NCI-H748 (cell line): ENCODE measurements around the gene C1QTNF4.
"Not testable (repeated sequence)": the region's sequence is repeated elsewhere in the genome, so short reads cannot be mapped to it uniquely, and the experiment has no call there.

Experiments used
- DNase-seq: peaks from one replicate; lab custom pipeline; 2025; ENCODE audit not compliant: unreplicated experiment; lab: John Stamatoyannopoulos, UW

The C1QTNF4 gene

GRCh38 chr11:47566149-47566698 lies 28.0 kb downstream of the C1QTNF4 start:
- DNase-seq: peak; percentile 31

GRCh38 chr11:47565340-47566148 lies 28.7 kb downstream of the C1QTNF4 start, which contains the start of gene PTPMT1:
TSS of gene PTPMT1 (plus strand) at chr11:47565599. CDS start at chr11:47565623, 24 bp downstream.
- peak; percentile 76 for DNase-seq

DNA sequence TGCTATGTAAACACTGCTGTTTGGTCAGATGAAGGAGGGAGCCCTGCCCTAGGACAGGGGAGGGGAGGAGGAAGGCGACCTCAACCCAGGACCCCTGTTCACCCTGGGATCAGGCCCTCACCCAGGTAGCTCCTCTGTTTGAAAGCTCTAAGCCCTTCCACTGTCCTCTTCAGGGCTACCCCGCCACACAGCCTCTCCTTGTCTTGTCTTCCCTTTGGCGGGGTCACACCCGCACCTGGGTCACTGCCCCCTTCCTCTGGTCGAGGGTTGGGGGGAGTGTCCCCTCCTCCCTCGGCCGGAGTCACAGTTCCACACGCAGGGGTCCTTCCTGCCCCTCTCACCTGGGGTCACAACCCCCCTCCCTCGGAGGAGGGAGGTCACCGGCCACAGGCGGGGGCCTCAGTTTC lies 29.3 kb downstream of the C1QTNF4 start:
- DNase-seq: peak; percentile 32

DNA sequence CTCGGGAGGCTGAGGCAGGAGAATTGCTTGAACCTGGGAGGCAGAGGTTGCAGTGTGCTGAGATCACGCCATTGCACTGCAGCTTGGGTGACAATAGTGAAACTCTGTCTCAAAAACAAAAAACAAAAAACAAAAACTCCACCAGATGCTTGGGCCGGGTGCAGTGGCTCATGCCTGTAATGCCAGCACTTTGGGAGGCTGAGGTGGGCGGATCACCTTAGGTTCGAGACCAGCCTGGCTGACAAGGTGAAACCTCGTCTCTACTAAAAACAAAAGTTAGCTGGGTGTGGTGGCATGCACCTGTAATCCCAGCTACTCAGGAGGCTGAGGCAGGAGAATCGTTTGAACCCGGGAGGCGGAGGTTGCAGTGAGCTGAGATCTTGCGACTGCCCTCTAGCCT lies 29.8 kb downstream of the C1QTNF4 start:
- not testable (repeated sequence) for DNase-seq

DNA sequence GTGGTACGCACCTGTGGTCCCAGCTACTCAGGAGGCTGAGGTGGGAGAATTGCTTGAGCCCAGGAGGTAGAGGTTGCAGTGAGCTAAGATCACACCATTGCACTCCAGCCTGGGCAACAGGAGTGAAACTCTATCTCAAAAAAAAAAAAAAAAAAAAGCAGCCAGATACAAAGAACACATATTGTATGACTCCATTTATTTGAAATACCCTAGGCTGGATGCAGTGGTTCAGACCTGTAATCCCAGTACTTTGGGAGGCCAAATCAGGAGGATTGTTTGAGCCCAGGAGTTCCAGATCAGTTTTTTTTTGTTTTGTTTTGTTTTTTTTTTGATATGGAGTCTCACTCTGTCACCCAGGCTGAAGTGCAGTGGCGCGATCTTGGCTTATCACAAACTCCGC lies 31.8 kb downstream of the C1QTNF4 start:
- not testable (repeated sequence) for DNase-seq

GRCh38 chr11:47560426-47560825 lies 33.8 kb downstream of the C1QTNF4 start:
- DNase-seq: no peak

DNA sequence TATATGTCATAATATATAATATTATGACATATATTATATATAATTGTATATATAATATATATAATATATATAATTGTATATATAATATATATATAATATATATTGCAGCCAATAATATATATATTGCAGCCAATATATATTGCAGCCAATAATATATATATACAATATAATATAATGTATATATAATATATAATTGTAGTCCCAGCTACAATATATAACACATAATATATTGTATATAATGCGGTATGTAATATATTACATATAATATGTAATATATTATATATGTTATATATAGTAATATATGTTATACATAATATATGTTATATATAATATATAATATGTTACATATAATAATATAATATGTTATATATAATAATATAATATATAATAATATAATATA lies 35.5 kb downstream of the C1QTNF4 start:
- no peak for DNase-seq

GRCh38 chr11:47557004-47557403 lies 37.2 kb downstream of the C1QTNF4 start:
- DNase-seq: not testable (repeated sequence)

DNA sequence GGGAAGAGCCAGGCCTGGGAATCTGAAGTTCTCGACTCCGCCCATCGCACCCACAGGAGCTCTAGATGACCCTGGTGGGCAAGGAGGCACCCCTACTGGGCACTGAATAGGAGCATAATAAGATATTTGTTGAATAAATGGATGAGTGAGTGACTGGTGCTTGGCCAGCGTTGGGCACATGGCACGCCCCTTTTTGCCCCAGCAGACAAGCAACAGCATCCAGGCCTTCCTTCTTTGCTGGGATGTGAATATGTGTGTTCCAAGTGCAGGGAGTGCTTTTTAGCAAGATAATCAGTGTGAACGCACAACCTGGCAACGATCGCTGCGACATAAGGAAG lies 40.8 kb downstream of the C1QTNF4 start:
- no peak for DNase-seq

DNA sequence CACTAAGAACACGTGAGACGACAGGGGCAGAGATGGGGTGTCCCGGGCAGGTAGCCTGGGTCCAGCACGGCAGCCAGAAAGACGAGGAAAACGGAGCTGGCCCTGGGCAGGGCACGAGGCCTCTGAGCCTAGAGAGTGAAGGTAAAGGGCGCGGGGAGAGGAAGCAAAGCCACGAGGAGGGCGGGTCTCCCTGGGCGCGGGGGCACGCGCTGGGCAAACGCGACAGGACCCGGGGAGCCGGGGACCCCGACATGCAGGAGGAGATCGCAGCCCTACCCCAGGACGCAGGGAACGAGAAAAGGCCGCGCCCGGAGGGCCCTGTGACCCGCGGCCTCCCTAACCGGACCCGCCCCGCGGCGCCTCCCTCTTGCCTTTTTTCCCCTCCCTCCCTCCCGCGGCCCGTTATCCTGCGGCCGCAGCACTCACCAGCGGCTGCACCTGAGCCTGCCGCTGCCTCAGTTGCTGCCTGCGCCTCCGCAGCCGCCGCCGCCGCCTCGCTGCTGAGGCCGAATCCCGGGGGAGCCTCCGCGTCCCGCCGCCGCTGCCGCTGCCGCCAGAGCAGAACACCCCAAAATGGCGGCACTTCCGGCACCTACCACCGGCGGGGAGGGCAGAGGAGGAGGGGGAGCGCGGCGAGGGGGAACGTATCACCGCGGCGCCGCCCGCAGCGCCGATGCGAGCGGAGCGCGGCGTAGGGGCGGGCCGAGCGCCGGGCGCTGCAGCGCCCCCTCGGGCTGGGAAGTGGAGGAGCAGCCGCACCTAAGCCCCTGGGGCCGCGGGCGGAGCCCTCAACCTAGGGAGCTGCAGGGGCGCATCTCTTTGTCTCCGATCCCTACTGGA lies 41.4 kb downstream of the C1QTNF4 start, which contains the start of gene CELF1:
TSS of gene CELF1 (minus strand) at position 567 of the 840 bp plus-strand sequence. CDS start 53,609 bp downstream, outside the sequence.
- peak; percentile 94 for DNase-seq

- peak; percentile 46 for DNase-seq
Measured at GRCh38 chr11:47552056-47552565, 42.1 kb downstream of the C1QTNF4 start.

DNA sequence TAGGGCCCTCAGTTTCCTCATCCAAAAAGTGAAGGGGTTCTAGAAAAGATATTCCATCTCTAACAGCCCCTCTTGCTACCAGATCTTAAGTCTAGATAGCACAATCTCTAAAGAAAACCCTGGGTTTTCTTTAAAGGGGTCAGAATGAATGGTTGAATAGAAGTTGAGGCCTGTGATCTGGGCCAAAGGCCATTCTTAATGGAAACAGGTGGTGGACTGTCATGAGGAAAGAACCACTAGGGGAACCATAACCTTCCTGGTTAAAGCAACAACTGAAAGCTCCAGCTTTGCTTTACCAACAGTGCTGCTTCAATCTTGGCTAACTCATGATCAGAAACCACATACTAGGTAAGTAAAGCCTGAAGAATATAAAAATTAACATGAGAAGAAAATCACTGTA lies 43.1 kb downstream of the C1QTNF4 start:
- DNase-seq: no peak

GRCh38 chr11:47550288-47551047 lies 43.7 kb downstream of the C1QTNF4 start:
- no peak for DNase-seq

DNA sequence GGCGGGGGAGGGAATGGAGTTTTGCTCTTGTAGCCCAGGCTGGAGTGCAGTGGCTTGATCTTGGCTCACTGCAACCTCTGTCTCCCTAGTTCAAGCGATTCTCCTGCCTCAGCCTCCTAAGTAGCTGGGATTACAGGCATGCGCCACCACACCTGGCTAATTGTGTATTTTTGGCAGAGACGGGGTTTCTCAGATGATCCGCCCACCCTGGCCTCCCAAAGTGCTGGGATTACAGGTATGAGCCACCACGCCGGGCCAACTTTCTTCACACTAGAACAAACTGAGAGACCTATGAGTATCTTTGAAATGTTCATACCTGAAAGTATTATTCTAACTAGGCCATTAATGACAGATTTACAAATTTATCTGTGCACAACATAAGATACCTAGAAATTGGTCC lies 47.9 kb downstream of the C1QTNF4 start:
- DNase-seq: not testable (repeated sequence)

GRCh38 chr11:47545298-47545697 lies 48.9 kb downstream of the C1QTNF4 start:
- no peak for DNase-seq

- no peak for DNase-seq
Measured at GRCh38 chr11:47541070-47541469, 53.1 kb downstream of the C1QTNF4 start.

DNA sequence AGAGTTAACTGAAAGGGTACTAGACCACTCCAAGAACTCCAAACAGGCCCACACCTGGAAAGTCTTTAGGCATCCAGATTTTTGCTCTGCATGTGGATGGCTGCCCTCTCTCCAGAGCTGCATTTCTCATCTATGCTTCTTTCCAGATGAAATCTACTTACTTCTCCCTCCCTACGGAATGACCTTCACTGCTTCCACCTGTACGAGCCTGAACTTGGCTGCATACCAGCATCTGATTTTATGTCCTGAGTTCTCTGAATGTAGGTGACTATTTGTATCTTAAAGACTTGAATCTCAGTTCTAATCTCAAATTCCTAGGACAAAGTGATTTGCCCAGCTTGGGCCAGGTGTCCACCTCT lies 54.6 kb downstream of the C1QTNF4 start:
- no peak for DNase-seq
